ENCODE data around the gene UFD1.

DNA sequence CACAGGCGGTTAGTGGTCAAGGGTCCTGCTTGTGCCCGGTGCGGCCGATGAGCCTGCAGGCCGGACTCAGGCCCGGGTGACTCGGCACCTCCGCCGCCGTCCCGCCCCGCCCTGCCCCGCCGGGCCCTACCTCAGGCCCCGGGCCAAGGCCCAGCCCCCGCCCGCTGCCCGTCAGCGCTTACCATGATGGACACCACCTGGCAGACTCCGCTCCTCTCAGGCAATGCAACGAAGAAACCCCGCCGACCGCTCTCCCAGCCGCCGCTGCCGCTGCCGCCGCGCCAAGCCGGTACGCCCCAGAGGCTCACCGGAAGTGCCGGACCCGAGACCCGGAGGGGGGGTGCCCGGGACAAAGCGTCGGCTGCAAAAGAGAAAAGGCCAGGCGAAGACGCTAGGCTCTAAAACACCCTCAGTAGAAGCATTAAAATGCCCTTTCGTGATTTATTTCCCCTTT is at the start of gene UFD1:
- TF ChIP-seq, protein P1, sequence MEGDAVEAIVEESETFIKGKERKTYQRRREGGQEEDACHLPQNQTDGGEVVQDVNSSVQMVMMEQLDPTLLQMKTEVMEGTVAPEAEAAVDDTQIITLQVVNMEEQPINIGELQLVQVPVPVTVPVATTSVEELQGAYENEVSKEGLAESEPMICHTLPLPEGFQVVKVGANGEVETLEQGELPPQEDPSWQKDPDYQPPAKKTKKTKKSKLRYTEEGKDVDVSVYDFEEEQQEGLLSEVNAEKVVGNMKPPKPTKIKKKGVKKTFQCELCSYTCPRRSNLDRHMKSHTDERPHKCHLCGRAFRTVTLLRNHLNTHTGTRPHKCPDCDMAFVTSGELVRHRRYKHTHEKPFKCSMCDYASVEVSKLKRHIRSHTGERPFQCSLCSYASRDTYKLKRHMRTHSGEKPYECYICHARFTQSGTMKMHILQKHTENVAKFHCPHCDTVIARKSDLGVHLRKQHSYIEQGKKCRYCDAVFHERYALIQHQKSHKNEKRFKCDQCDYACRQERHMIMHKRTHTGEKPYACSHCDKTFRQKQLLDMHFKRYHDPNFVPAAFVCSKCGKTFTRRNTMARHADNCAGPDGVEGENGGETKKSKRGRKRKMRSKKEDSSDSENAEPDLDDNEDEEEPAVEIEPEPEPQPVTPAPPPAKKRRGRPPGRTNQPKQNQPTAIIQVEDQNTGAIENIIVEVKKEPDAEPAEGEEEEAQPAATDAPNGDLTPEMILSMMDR (IDR thresholded peaks at IDR 0.05): no peak
- peak in 1 of 4 donors; percentile 19 for TF ChIP-seq POLR2A (IDR thresholded peaks at IDR 0.05)
- no peak for TF ChIP-seq EP300 (IDR thresholded peaks at IDR 0.05)
- peak; percentile 14 to 79 (median 57) for TF ChIP-seq POLR2AphosphoS5 (IDR thresholded peaks at IDR 0.05)
